ENCODE data around the gene DOCK4. TPM values are rescaled to one million over a fixed set of nuclear protein-coding genes. Genes with fewer than 3 reads are reported as not detected.

The DOCK4 gene
- total and polyA plus RNA-seq, 7 donors = 3.0 to 28.5 (median 14.1) TPM

- intact Hi-C loops (cut with DNase I) = no loop called here
- no peaks in the 10 kb centered on the region for H3K4me1 ChIP-seq
- peaks cover 0 to 2% (median 0%) of the 10 kb centered on the region in 4 donors for H3K9me3 ChIP-seq
- H3K27ac ChIP-seq = no peak overlapping the region
- no peak for DNase-seq
- 54 to 77% methylated on average over 4 of the region's 4 CpGs for whole genome bisulfite sequencing, 2 donors
- TF ChIP-seq POLR2A (IDR thresholded peaks at IDR 0.05) = no peak
- TF ChIP-seq, protein P1, sequence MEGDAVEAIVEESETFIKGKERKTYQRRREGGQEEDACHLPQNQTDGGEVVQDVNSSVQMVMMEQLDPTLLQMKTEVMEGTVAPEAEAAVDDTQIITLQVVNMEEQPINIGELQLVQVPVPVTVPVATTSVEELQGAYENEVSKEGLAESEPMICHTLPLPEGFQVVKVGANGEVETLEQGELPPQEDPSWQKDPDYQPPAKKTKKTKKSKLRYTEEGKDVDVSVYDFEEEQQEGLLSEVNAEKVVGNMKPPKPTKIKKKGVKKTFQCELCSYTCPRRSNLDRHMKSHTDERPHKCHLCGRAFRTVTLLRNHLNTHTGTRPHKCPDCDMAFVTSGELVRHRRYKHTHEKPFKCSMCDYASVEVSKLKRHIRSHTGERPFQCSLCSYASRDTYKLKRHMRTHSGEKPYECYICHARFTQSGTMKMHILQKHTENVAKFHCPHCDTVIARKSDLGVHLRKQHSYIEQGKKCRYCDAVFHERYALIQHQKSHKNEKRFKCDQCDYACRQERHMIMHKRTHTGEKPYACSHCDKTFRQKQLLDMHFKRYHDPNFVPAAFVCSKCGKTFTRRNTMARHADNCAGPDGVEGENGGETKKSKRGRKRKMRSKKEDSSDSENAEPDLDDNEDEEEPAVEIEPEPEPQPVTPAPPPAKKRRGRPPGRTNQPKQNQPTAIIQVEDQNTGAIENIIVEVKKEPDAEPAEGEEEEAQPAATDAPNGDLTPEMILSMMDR (IDR thresholded peaks at IDR 0.05) = no peak
- TF ChIP-seq POLR2AphosphoS5 (IDR thresholded peaks at IDR 0.05) = no peak
- no peak for TF ChIP-seq EP300 (IDR thresholded peaks at IDR 0.05)
- no peak overlapping the region for H3K4me3 ChIP-seq
- H3K36me3 ChIP-seq = no peaks in the 10 kb centered on the region
- H3K27me3 ChIP-seq = no peaks in the 10 kb centered on the region
These were observed 333.5 kb downstream of the DOCK4 start for GRCh38 chr7:111872450-111873325.

DNA sequence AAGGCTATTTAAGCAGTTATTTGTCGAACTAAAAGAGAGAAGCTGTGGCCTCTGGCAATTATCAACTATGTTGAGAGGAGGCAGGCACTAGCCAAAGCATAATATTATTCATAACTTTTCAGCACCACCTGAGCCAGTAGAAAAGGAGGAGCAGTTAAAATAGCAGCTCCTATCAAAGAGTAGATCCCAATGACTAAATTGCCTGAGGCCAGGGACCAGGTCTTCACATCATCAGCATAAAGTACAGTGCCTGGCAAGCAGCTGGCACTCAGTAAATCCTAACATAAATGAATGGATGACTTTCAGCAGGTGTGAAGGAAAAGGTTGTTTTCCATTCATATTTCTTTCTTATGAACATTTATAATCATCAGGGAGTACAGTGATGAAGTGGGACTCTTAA, 334.9 kb downstream of the DOCK4 start:
- 83 to 89% methylated on average over 1 of the region's 1 CpG for WGBS, 2 donors
- no peak for DNase-seq
- Histone ChIP-seq H3K4me3 (no peak overlapping the region), H3K36me3 (no peaks in the 10 kb centered on the region), H3K27me3 (no peaks in the 10 kb centered on the region), H3K4me1 (no peaks in the 10 kb centered on the region), H3K27ac (no peak overlapping the region), H3K9me3 (peaks cover 0 to 2% (median 0%) of the 10 kb centered on the region in 4 donors)
- intact Hi-C loops (cut with DNase I) = no loop called here
- TF ChIP-seq POLR2AphosphoS5 (IDR thresholded peaks at IDR 0.05) (no peak), EP300 (IDR thresholded peaks at IDR 0.05) (no peak)

DNA sequence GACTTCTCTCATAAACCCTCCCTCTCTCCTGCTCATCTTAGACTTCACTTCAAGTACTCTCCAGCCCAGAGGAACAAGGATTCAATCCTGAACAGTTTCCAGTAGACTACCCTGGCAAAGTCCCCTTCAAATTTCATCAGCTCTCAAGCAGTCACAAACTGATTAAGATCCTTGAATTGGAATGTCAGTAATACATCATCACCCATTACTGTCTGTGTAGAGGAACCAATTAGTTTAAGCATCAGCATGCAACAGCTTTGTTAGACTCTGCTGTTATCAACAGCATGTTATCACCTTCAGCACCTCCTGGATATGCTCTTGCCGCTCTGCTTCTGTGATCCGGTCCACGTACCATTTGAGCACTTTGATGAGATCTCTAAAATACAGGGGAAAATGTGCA, 336.9 kb downstream of the DOCK4 start:
- no peak overlapping the region for H3K4me3 ChIP-seq
- WGBS, 2 donors = 96 to 100% methylated on average over 3 of the region's 3 CpGs
- no peaks in the 10 kb centered on the region for H3K36me3 ChIP-seq
- no peaks in the 10 kb centered on the region for H3K9me3 ChIP-seq
- DNase-seq = no peak
- no peak overlapping the region for H3K27ac ChIP-seq
- intact Hi-C loops (cut with DNase I) = loop anchor here (10.0 kb wide), 1 partner anchor 114 kb away; no protein-coding TSS in a partner anchor
- no peaks in the 10 kb centered on the region for H3K27me3 ChIP-seq
- peaks cover 0 to 11% (median 5%) of the 10 kb centered on the region in 4 donors for H3K4me1 ChIP-seq
- TF ChIP-seq, protein P1 (IDR thresholded peaks at IDR 0.05) = no peak
- TF ChIP-seq POLR2AphosphoS5 (IDR thresholded peaks at IDR 0.05) (no peak), POLR2A (IDR thresholded peaks at IDR 0.05) (no peak), EP300 (IDR thresholded peaks at IDR 0.05) (no peak)

GRCh38 chr7:111867348-111867931, 338.8 kb downstream of the DOCK4 start:
- Histone ChIP-seq H3K36me3 (no peaks in the 10 kb centered on the region), H3K27me3 (no peaks in the 10 kb centered on the region), H3K9me3 (no peaks in the 10 kb centered on the region), H3K4me3 (no peak overlapping the region), H3K27ac (peak overlapping the region in 1 of 4 donors; percentile 11), H3K4me1 (peaks cover 0 to 16% (median 7%) of the 10 kb centered on the region in 4 donors)
- TF ChIP-seq EP300 (IDR thresholded peaks at IDR 0.05) (no peak), POLR2AphosphoS5 (IDR thresholded peaks at IDR 0.05) (no peak), POLR2A (IDR thresholded peaks at IDR 0.05) (no peak)
- TF ChIP-seq, protein P1 (IDR thresholded peaks at IDR 0.05) = no peak
- no peak for DNase-seq
- WGBS, 2 donors = 90 to 93% methylated on average over 5 of the region's 5 CpGs
- intact Hi-C loops (cut with DNase I) = loop anchor here (10.0 kb wide), 1 partner anchor 113 kb away; no protein-coding TSS in a partner anchor

DNA sequence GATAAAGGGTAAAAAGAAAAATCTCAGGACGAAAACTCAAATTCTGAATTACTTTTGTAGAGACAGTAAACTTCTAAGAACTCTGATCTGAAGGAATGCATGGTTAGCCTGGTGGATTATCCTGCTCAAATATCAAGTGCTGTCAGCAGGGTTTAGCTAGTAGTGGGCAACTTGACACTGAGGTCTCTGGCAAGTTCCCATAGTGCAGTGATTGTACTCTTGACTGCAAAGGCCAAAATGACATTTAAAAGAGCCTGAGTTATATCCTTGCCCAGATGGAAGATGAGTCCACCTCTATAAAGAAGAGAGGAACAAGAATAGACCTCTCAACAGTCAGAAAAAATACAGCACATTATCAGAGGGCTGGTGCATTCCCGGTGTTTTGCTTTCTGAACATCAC, 339.4 kb downstream of the DOCK4 start:
- Histone ChIP-seq H3K4me1 (peaks cover 0 to 16% (median 7%) of the 10 kb centered on the region in 4 donors), H3K9me3 (no peaks in the 10 kb centered on the region), H3K4me3 (no peak overlapping the region), H3K27me3 (no peaks in the 10 kb centered on the region), H3K27ac (peak overlapping the region in 1 of 4 donors; percentile 11), H3K36me3 (no peaks in the 10 kb centered on the region)
- no peak for DNase-seq
- TF ChIP-seq POLR2AphosphoS5 (IDR thresholded peaks at IDR 0.05) (no peak), POLR2A (IDR thresholded peaks at IDR 0.05) (no peak), EP300 (IDR thresholded peaks at IDR 0.05) (no peak)
- TF ChIP-seq, protein P1 (IDR thresholded peaks at IDR 0.05) = no peak
- intact Hi-C loops (cut with DNase I) = loop anchor here (10.0 kb wide), 1 partner anchor 112 kb away; no protein-coding TSS in a partner anchor
- 94 to 97% methylated on average over 2 of the region's 2 CpGs for WGBS, 2 donors
